ENCODE measurements around the gene DCLRE1B.
"Not testable (repeated sequence)": the region's sequence is repeated elsewhere in the genome, so short reads cannot be mapped to it uniquely, and the experiment has no call there.

The DCLRE1B gene

GRCh38 chr1:113948151-113948550 is 43.0 kb downstream of the DCLRE1B start:
- DNase-seq (ENCODE audit: low read depth), result not testable (repeated sequence)

GRCh38 chr1:113949007-113949406 is 43.9 kb downstream of the DCLRE1B start:
- DNase-seq (ENCODE audit: low read depth), result no peak

GRCh38 chr1:113950908-113951307 is 45.8 kb downstream of the DCLRE1B start:
- no peak for DNase-seq (ENCODE audit: low read depth)

DNA sequence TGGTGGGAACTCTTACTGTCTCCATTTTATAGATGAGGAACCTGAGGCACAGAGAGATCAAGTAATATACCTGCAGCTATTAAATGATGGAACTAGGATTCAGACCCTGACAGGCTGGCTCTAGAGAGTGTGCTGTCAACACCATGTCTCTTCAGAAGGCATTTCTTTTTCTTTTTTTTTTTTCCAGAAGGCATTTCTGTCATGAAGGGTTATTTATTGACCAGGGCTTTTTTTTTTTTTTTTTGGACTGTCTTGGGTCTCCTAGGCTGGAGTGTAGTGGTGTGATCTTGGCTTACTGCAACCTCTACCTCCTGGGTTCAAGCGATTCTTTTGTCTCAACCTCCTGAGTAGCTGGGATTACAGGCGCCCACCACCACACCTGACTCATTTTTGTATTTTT is 46.6 kb downstream of the DCLRE1B start:
- no peak for DNase-seq (ENCODE audit: low read depth)

DNA sequence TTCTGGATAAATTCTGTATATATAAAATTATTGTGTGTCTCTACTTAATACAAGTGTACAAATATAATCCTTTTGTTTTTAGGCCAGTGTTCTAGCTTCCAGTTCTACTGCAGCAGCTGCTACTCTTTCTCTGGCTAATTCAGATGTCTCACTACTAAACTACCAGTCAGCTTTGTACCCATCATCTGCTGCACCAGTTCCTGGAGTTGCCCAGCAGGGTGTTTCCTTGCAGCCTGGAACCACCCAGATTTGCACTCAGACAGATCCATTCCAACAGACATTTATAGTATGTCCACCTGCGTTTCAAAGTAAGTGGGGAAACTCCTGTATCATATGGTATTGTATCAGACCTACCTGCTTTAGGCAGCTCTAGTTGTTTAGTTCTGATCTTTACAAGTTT is 52.9 kb downstream of the DCLRE1B start:
- DNase-seq (ENCODE audit: low read depth), result no peak

- DNase-seq (ENCODE audit: low read depth), result no peak
Measured at GRCh38 chr1:113958691-113959090, 53.6 kb downstream of the DCLRE1B start.

- no peak for DNase-seq (ENCODE audit: low read depth)
Measured at GRCh38 chr1:113963281-113963906, 58.3 kb downstream of the DCLRE1B start.
